Measurements from ENCODE around the gene AUH. TPM values are rescaled to one million over a fixed set of nuclear protein-coding genes. Genes with fewer than 3 reads are reported as not detected.

AUH gene
- polyA plus RNA-seq, 3 donors = 4.0 to 9.9 (median 8.4) TPM

DNA sequence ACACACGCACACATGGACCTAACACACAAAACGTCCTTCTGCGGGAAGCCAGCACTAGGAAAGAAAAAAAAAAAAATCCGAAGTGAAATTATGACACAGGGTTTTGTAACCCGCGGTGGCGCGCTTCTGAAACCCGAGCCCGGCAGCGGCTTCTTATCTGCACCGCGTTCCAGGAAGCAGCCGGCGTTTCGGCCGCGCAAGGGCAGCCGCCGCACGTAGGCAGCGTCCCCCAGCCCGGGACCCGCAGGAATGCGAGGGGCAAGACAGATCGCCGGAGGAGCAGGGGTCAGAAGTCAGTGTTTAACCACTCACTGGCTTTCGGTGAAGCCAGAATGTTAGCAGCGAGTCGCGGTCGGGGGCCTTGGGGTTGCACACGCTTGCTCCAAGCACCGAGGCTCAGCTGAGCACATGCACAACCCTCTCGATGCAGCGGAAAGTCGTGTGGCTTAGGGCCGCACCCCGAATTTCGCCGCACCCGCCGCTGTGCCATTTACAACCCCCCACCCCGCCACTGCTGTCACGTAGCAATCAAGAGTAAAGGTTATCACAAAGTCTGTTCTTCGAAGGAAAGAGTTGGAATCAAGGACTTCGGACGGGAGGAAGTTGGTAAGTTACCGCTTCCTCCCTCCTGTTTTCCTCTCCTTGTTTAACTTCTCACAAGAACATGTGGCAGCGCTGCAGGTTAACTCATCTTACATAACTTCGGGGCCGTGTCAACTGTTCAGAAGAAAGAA, 167.9 kb downstream of the AUH start:
- no peaks in the 10 kb centered on the region for H4K20me1 ChIP-seq (ENCODE audit: insufficient read depth, low read length)
- DNase-seq = peak; percentile 74 to 87 (median 87)
- H3K9me3 ChIP-seq (replicated peaks in 1 of 2; ENCODE audit: control insufficient read depth in 1 of 2, insufficient read depth in 1 of 2, low read length in 2 of 2) = no peaks in the 10 kb centered on the region
- intact Hi-C loops (cut with micrococcal nuclease) = loop anchor here (1.0 to 10.0 kb wide), 10 partner anchors 29 to 228 kb away; partner anchors contain the start of gene NFIL3 (in 1 of the 2)
- H3K27me3 ChIP-seq (ENCODE audit: control insufficient read depth in 2 of 2, insufficient read depth in 2 of 2, low read length in 2 of 2) = no peaks in the 10 kb centered on the region
- H3K27me3 Mint-ChIP-seq (ENCODE audit: low read depth in 3 of 3) = peaks cover 0 to 1% (median 0%) of the 10 kb centered on the region in 3 donors
- H3K36me3 Mint-ChIP-seq = peaks cover 3 to 4% of the 10 kb centered on the region in 2 donors
- peak overlapping the region; percentile 87 to 94 for H3K27ac ChIP-seq (ENCODE audit: low read depth in 1 of 2, low read length in 2 of 2)
- H3K4me1 Mint-ChIP-seq = peaks cover 72% of the 10 kb centered on the region
- TF ChIP-seq, protein P1, sequence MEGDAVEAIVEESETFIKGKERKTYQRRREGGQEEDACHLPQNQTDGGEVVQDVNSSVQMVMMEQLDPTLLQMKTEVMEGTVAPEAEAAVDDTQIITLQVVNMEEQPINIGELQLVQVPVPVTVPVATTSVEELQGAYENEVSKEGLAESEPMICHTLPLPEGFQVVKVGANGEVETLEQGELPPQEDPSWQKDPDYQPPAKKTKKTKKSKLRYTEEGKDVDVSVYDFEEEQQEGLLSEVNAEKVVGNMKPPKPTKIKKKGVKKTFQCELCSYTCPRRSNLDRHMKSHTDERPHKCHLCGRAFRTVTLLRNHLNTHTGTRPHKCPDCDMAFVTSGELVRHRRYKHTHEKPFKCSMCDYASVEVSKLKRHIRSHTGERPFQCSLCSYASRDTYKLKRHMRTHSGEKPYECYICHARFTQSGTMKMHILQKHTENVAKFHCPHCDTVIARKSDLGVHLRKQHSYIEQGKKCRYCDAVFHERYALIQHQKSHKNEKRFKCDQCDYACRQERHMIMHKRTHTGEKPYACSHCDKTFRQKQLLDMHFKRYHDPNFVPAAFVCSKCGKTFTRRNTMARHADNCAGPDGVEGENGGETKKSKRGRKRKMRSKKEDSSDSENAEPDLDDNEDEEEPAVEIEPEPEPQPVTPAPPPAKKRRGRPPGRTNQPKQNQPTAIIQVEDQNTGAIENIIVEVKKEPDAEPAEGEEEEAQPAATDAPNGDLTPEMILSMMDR (IDR thresholded peaks at IDR 0.05) = no peak
- H3K4me3 ChIP-seq (replicated peaks in 1 of 3; ENCODE audit: low read depth in 2 of 3, low read length in 3 of 3) = peak overlapping the region; percentile 25 to 71 (median 37)
- H3K4me1 ChIP-seq (ENCODE audit: control insufficient read depth in 1 of 2, insufficient read depth in 2 of 2, low read length in 2 of 2) = peaks cover 72 to 80% of the 10 kb centered on the region in 2 donors
- WGBS (ENCODE audit: insufficient coverage) = 0% methylated on average over 35 of the region's 52 CpGs
- H3K27ac Mint-ChIP-seq = peak overlapping the region; percentile 93 to 99 (median 97)
- peak overlapping the region; percentile 80 for H3K4me2 ChIP-seq (replicated peaks; ENCODE audit: extremely low read depth, low read length, poor library complexity, severe bottlenecking)
- H3K9ac ChIP-seq (ENCODE audit: insufficient read depth, low read length, poor library complexity, severe bottlenecking) = peak overlapping the region; percentile 89
- peaks cover 2 to 5% (median 3%) of the 10 kb centered on the region in 7 donors for H3K9me3 Mint-ChIP-seq
- H2AFZ ChIP-seq (ENCODE audit: insufficient read depth, low read depth, low read length, poor library complexity, severe bottlenecking) = no peak overlapping the region
- no peaks in the 10 kb centered on the region for H3K36me3 ChIP-seq (replicated peaks in 1 of 2; ENCODE audit: control insufficient read depth in 1 of 2, insufficient read depth in 2 of 2, low read length in 2 of 2)
- no peaks in the 10 kb centered on the region for H3K79me2 ChIP-seq (ENCODE audit: insufficient read depth, low read length)
- peak overlapping the region; percentile 79 to 92 for H3K4me3 Mint-ChIP-seq

GRCh38 chr9:91193087-91193657, 168.5 kb downstream of the AUH start:
- Histone ChIP-seq H2AFZ (ENCODE audit: insufficient read depth, low read depth, low read length, poor library complexity, severe bottlenecking) (no peak overlapping the region), H3K9ac (ENCODE audit: insufficient read depth, low read length, poor library complexity, severe bottlenecking) (peak overlapping the region; percentile 89), H3K27me3 (ENCODE audit: control insufficient read depth in 2 of 2, insufficient read depth in 2 of 2, low read length in 2 of 2) (no peaks in the 10 kb centered on the region), H4K20me1 (ENCODE audit: insufficient read depth, low read length) (no peaks in the 10 kb centered on the region), H3K27ac (ENCODE audit: low read depth in 1 of 2, low read length in 2 of 2) (peak overlapping the region; percentile 87 to 94), H3K36me3 (replicated peaks in 1 of 2; ENCODE audit: control insufficient read depth in 1 of 2, insufficient read depth in 2 of 2, low read length in 2 of 2) (no peaks in the 10 kb centered on the region), H3K4me2 (replicated peaks; ENCODE audit: extremely low read depth, low read length, poor library complexity, severe bottlenecking) (peak overlapping the region; percentile 80), H3K79me2 (ENCODE audit: insufficient read depth, low read length) (no peaks in the 10 kb centered on the region), H3K4me3 (replicated peaks in 1 of 3; ENCODE audit: low read depth in 2 of 3, low read length in 3 of 3) (peak overlapping the region; percentile 25 to 71 (median 37)), H3K4me1 (ENCODE audit: control insufficient read depth in 1 of 2, insufficient read depth in 2 of 2, low read length in 2 of 2) (peaks cover 65 to 74% of the 10 kb centered on the region in 2 donors), H3K9me3 (replicated peaks in 1 of 2; ENCODE audit: control insufficient read depth in 1 of 2, insufficient read depth in 1 of 2, low read length in 2 of 2) (no peaks in the 10 kb centered on the region)
- intact Hi-C loops (cut with micrococcal nuclease) = loop anchor here (1.0 to 10.0 kb wide), 10 partner anchors 28 to 229 kb away; partner anchors contain the start of gene NFIL3 (in 1 of the 2)
- peak; percentile 97 to 99 (median 97) for DNase-seq
- H3K4me1 Mint-ChIP-seq = peaks cover 66% of the 10 kb centered on the region
- peaks cover 3 to 4% of the 10 kb centered on the region in 2 donors for H3K36me3 Mint-ChIP-seq
- H3K27me3 Mint-ChIP-seq (ENCODE audit: low read depth in 3 of 3) = peaks cover 0 to 1% (median 0%) of the 10 kb centered on the region in 3 donors
- peaks cover 4 to 11% (median 6%) of the 10 kb centered on the region in 7 donors for H3K9me3 Mint-ChIP-seq
- H3K4me3 Mint-ChIP-seq = peak overlapping the region; percentile 79 to 92
- H3K27ac Mint-ChIP-seq = peak overlapping the region; percentile 93 to 99 (median 97)
- 0% methylated on average over 33 of the region's 38 CpGs for WGBS (ENCODE audit: insufficient coverage)
- TF ChIP-seq, protein P1 (IDR thresholded peaks at IDR 0.05) = peak; percentile 30
